Measurements from ENCODE around the gene WBP2. TPM values are rescaled to one million over a fixed set of nuclear protein-coding genes. Genes with fewer than 3 reads are reported as not detected.

Gene WBP2
- total RNA-seq, 1 experiment from 2014 or later: 132 TPM

GRCh38 chr17:75902406-75902805 is 47.3 kb upstream of the WBP2 start (continued):
- no peak for TF ChIP-seq REST (IDR thresholded peaks at IDR 0.05; ENCODE audit: low read depth)
- no peak for TF ChIP-seq EZH2 (IDR thresholded peaks at IDR 0.05)
- no peak for TF ChIP-seq ZNF274 (IDR thresholded peaks at IDR 0.05; ENCODE audit: low read depth, low read length)
- TF ChIP-seq RAD21 (IDR thresholded peaks at IDR 0.05; ENCODE audit: low read depth): no peak
- no peak for TF ChIP-seq EGR1 (IDR thresholded peaks at IDR 0.05; ENCODE audit: low read depth)
- no peak for TF ChIP-seq POLR2A (IDR thresholded peaks at IDR 0.05; ENCODE audit: borderline replicate concordance, extremely low read depth, insufficient read depth, insufficient read length)
- no peak for TF ChIP-seq FOSL1 (IDR thresholded peaks at IDR 0.05; ENCODE audit: low read depth)

GRCh38 chr17:75901727-75902126 is 46.6 kb upstream of the WBP2 start:
- no TSS peak for BruUV-seq (replicated peaks)
- Histone ChIP-seq H3K9ac (ENCODE audit: low read length) (no peak overlapping the region), H4K20me1 (ENCODE audit: insufficient read depth) (no peaks in the 10 kb centered on the region), H3K79me2 (ENCODE audit: insufficient read depth, low read length) (peaks cover 29% of the 10 kb centered on the region), H3K4me1 (ENCODE audit: control insufficient read depth in 1 of 2, insufficient read depth in 2 of 2, low read length in 2 of 2) (peaks cover 24 to 34% of the 10 kb centered on the region in 2 experiments), H2AFZ (ENCODE audit: low read depth, low read length, poor library complexity, severe bottlenecking) (no peak overlapping the region), H3K27me3 (ENCODE audit: insufficient read depth, low read length) (no peaks in the 10 kb centered on the region), H3K9me3 (ENCODE audit: control insufficient read depth in 1 of 2, insufficient read depth in 1 of 2, low read depth in 1 of 2, low read length in 2 of 2) (no peaks in the 10 kb centered on the region), H3K4me3 (replicated peaks in 1 of 2; ENCODE audit: low read depth in 1 of 2, low read length in 2 of 2) (no peak overlapping the region), H3K9me2 (ENCODE audit: insufficient read depth) (no peaks in the 10 kb centered on the region), H3K27ac (ENCODE audit: low read depth, low read length) (no peak overlapping the region; the same call in 1 of the 2 replicates), H3K36me3 (ENCODE audit: control insufficient read depth in 1 of 2, insufficient read depth in 2 of 2, low read length in 2 of 2) (peaks cover 24 to 40% of the 10 kb centered on the region in 2 experiments), H3K4me2 (ENCODE audit: low read length) (no peak overlapping the region)
- DNase-seq (ENCODE audit: low read depth, low spot score): no peak
- ChIA-PET POLR2A (interaction anchor here (1.4 kb wide), 1 partner anchor 25 kb away, joined by 3 read pairs; no protein-coding TSS in a partner anchor), RAD21 (ENCODE audit: low non-redundant PET in 1 of 2, low total read pairs in 2 of 2, uncharacterized antibody in 2 of 2, unreplicated experiment in 2 of 2) (no interaction called here), CTCF (no interaction called here)
- intact Hi-C loops (cut with micrococcal nuclease): loop anchor here (10.0 kb wide), 1 partner anchor 203 kb away; the partner anchor contains the start of gene EXOC7
- no peak for ATAC-seq
- TF ChIP-seq SIN3A (IDR thresholded peaks at IDR 0.05; ENCODE audit: low read depth) (no peak), EZH2 (IDR thresholded peaks at IDR 0.05) (no peak), REST (IDR thresholded peaks at IDR 0.05; ENCODE audit: low read depth) (no peak), MAX (IDR thresholded peaks at IDR 0.05) (no peak), ELF1 (IDR thresholded peaks at IDR 0.05; ENCODE audit: borderline replicate concordance, low read depth) (no peak), EGR1 (IDR thresholded peaks at IDR 0.05; ENCODE audit: low read depth) (no peak), ZBTB33 (IDR thresholded peaks at IDR 0.05; ENCODE audit: extremely low read depth, insufficient replicate concordance, low read length) (no peak), JUND (IDR thresholded peaks at IDR 0.05) (no peak)

All from HCT116 (cell line).